IPS-18c (cell line): ENCODE results near the gene ARPIN.

Source experiments
- H3K4me3 ChIP-seq: 2 replicates; pipeline ENCODE4 v1.7.0; 2013; ENCODE audit warnings: low read depth, mild to moderate bottlenecking, low read length, moderate library complexity; ENCODE audit not compliant: insufficient read depth
- H3K9me3 ChIP-seq: one replicate; pipeline ENCODE4 v1.6.1; 2013; ENCODE audit warnings: mild to moderate bottlenecking, low read length, moderate library complexity; ENCODE audit not compliant: control insufficient read depth, insufficient read depth

ARPIN gene

GRCh38 chr15:89917442-89918101 is 4.8 kb upstream of the ARPIN start:
- no peak overlapping the region for H3K4me3 ChIP-seq
- no peaks in the 10 kb centered on the region for H3K9me3 ChIP-seq

- H3K9me3 ChIP-seq: no peaks in the 10 kb centered on the region
These were observed 3.9 kb upstream of the ARPIN start for GRCh38 chr15:89916660-89917059.

GRCh38 chr15:89912145-89912673 is 543 bp downstream of the ARPIN start:
- Histone ChIP-seq H3K9me3 (no peaks in the 10 kb centered on the region), H3K4me3 (peak overlapping the region; percentile 55)

More at GRCh38 chr15:89916660-89917059, 3.9 kb upstream of the ARPIN start:
- H3K4me3 ChIP-seq: no peak overlapping the region

- Histone ChIP-seq H3K4me3 (no peak overlapping the region), H3K9me3 (no peaks in the 10 kb centered on the region)
These were observed 1.7 kb downstream of the ARPIN start for GRCh38 chr15:89910891-89911626.

- no peaks in the 10 kb centered on the region for H3K9me3 ChIP-seq
- no peak overlapping the region for H3K4me3 ChIP-seq
These were observed 3.1 kb downstream of the ARPIN start for GRCh38 chr15:89909611-89910010.

GRCh38 chr15:89908226-89908625 is 4.5 kb downstream of the ARPIN start:
- H3K9me3 ChIP-seq: no peaks in the 10 kb centered on the region
- no peak overlapping the region for H3K4me3 ChIP-seq

GRCh38 chr15:89907289-89907688 is 5.5 kb downstream of the ARPIN start:
- no peak overlapping the region for H3K4me3 ChIP-seq
- no peaks in the 10 kb centered on the region for H3K9me3 ChIP-seq

GRCh38 chr15:89905846-89906378 is 6.8 kb downstream of the ARPIN start:
- Histone ChIP-seq H3K4me3 (no peak overlapping the region), H3K9me3 (no peaks in the 10 kb centered on the region)

- Histone ChIP-seq H3K9me3 (no peaks in the 10 kb centered on the region), H3K4me3 (no peak overlapping the region)
These were observed 8.2 kb downstream of the ARPIN start for GRCh38 chr15:89904519-89904918.

GRCh38 chr15:89903858-89904130 is 9.0 kb downstream of the ARPIN start:
- Histone ChIP-seq H3K4me3 (no peak overlapping the region), H3K9me3 (no peaks in the 10 kb centered on the region)

- no peaks in the 10 kb centered on the region for H3K9me3 ChIP-seq
- H3K4me3 ChIP-seq: no peak overlapping the region
These were observed 9.5 kb downstream of the ARPIN start for GRCh38 chr15:89903015-89903857.

- Histone ChIP-seq H3K9me3 (no peaks in the 10 kb centered on the region), H3K4me3 (no peak overlapping the region)
These were observed 11.9 kb downstream of the ARPIN start for GRCh38 chr15:89900849-89901248.

GRCh38 chr15:89899951-89900567 is 12.7 kb downstream of the ARPIN start:
- no peak overlapping the region for H3K4me3 ChIP-seq
- H3K9me3 ChIP-seq: no peaks in the 10 kb centered on the region

- no peaks in the 10 kb centered on the region for H3K9me3 ChIP-seq
- H3K4me3 ChIP-seq: no peak overlapping the region
These were observed 13.3 kb downstream of the ARPIN start for GRCh38 chr15:89899295-89899945.

- Histone ChIP-seq H3K9me3 (no peaks in the 10 kb centered on the region), H3K4me3 (no peak overlapping the region)
These were observed 14.0 kb downstream of the ARPIN start for GRCh38 chr15:89898614-89899294.

GRCh38 chr15:89898146-89898545 is 14.6 kb downstream of the ARPIN start:
- H3K9me3 ChIP-seq: no peaks in the 10 kb centered on the region
- no peak overlapping the region for H3K4me3 ChIP-seq
